AG04449 (cell line): ENCODE data around the gene RAVER2.
"Not testable (repeated sequence)": the region's sequence is repeated elsewhere in the genome, so short reads cannot be mapped to it uniquely, and the experiment has no call there.

Experiments used
- CTCF ChIA-PET: fragments of 350-600 bp; formaldehyde crosslinking; extraction: SDS; loops from one replicate; lab custom pipeline; 2021; ENCODE audit warnings: antibody characterized with exemption; lab: Yijun Ruan, JAX
- POLR2A ChIA-PET: fragments of 400-600, 350-600 bp; formaldehyde crosslinking; extraction: SDS; loops from one replicate; lab custom pipeline; 2020; ENCODE audit warnings: antibody characterized with exemption, inconsistent platforms; lab: Yijun Ruan, JAX
- DNase-seq: peaks from one replicate; pipeline ENCODE4 v3.0.0-alpha.2; 2010; ENCODE audit warnings: low read depth, low spot score
- H3K4me3 ChIP-seq: 2 replicates; pipeline ENCODE4 v1.5.1; 2011; ENCODE audit warnings: low read depth, mild to moderate bottlenecking, control low read depth, low read length
- CTCF ChIP-seq: IDR thresholded peaks from one replicate; pipeline ENCODE4 v1.5.1; 2011; ENCODE audit warnings: mild to moderate bottlenecking, moderate library complexity, low read length, control low read depth, inconsistent platforms; ENCODE audit not compliant: insufficient read depth; ENCODE audit errors: missing control alignments

Gene RAVER2

GRCh38 chr1:64765012-64765411 is 20.1 kb downstream of the RAVER2 start:
- no peak for TF ChIP-seq CTCF
- ChIA-PET CTCF (no interaction called here), POLR2A (no interaction called here)
- no peak overlapping the region for H3K4me3 ChIP-seq
- DNase-seq: no peak

DNA sequence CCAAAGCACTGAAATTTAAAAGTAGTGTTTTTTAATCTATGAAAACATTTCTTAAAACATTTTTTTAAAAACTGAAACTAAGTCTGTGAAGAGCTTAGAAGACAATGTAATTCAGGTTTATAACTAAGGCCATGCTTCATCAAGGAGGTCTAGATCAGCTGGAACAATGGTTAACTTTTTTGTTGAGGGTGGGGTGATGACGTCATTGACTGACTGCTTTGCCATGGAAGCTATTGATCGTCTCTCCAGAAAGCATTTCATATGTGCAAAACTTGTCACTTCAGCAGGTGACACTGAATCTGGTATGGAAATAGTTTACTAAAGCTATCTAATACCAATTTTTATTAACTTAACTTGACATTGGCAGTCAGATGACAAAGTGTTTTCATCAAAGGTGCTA is 21.0 kb downstream of the RAVER2 start:
- no peak for TF ChIP-seq CTCF
- ChIA-PET CTCF (no interaction called here), POLR2A (no interaction called here)
- H3K4me3 ChIP-seq: no peak overlapping the region
- no peak for DNase-seq

- no peak overlapping the region for H3K4me3 ChIP-seq
- no peak for TF ChIP-seq CTCF
- ChIA-PET CTCF (no interaction called here), POLR2A (no interaction called here)
- DNase-seq: no peak
These were observed 21.6 kb downstream of the RAVER2 start for GRCh38 chr1:64766429-64766828.

DNA sequence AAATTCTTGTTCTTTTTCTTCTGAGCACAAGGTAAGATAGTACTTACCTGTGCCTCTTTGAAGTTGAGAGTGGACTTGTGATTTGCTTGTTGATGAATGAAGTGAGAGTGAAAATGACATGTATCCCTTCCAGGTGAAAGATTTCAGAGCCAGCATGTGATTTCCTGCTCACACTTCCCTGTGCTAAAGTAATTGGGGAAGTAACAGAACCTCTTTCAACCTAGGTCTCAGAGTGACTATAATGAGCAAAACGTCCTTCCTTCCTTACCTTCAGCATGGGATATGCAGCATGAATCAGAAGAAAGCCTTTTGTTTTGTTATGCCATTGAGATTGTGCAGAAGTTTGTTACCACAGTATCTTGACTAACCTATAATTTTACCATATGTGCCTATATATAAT is 24.6 kb downstream of the RAVER2 start:
- DNase-seq: no peak
- POLR2A ChIA-PET: no interaction called here
- no peak for TF ChIP-seq CTCF
- no peak overlapping the region for H3K4me3 ChIP-seq
- CTCF ChIA-PET: no interaction called here

DNA sequence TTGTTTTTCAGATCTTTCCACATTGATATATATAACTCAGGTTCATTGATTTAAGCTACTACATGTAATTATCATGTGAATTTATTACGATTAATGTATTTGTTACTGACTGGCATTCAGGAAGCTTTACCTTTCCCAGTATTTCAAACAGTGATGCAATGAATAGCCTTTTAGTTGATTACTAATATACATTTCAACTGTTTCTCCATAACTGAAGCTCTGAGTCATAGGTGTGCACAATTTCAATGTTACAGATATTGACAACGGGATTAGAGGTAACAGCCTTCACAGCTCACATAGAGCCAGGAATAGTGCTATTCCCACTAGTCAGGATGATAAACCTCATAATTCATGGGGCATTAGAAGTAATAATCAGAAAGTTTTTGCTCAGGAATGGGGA is 25.1 kb downstream of the RAVER2 start:
- ChIA-PET POLR2A (no interaction called here), CTCF (no interaction called here)
- no peak for DNase-seq
- no peak for TF ChIP-seq CTCF
- no peak overlapping the region for H3K4me3 ChIP-seq

DNA sequence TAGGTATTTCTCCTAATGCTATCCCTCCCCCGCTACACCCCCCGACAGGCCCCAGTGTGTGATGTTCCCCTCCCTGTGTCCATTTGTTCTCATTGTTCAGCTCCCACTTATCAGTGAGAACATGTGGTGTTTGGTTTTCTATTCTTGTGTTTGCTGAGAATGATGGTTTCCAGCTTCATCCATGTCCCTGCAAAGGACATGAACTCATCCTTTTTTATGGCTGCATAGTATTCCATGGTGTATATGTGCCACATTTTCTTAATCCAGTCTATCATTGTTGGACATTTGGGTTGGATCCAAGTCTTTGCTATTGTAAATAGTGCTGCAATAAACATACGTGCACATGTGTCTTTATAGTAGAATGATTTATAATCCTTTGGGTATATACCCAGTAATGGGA is 28.4 kb downstream of the RAVER2 start:
- CTCF ChIA-PET, DNase-seq, POLR2A ChIA-PET, H3K4me3 ChIP-seq: not testable (repeated sequence)

DNA sequence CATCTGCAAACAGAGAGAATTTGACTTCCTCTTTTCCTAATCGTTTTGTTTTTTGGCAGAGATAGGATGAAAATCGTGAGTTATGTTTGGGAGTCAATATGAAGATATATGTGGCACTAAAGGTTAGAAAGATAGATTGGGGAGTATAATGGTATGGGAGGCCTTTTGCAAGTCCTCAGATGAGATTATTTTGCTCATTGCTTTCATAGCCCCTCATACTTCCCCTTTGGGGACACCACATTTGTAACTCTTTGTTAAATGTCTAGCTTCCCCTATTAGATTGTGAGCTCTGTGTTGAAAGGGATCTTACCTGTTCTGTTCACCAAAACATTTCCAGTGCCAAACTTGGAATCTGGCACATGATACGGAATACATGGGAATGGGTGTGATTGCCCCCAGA is 30.2 kb downstream of the RAVER2 start:
- DNase-seq: no peak
- POLR2A ChIA-PET: no interaction called here
- no peak overlapping the region for H3K4me3 ChIP-seq
- no peak for TF ChIP-seq CTCF
- CTCF ChIA-PET: no interaction called here

- CTCF ChIA-PET, POLR2A ChIA-PET, H3K4me3 ChIP-seq, DNase-seq: not testable (repeated sequence)
These were observed 37.2 kb downstream of the RAVER2 start for GRCh38 chr1:64782044-64782443.

DNA sequence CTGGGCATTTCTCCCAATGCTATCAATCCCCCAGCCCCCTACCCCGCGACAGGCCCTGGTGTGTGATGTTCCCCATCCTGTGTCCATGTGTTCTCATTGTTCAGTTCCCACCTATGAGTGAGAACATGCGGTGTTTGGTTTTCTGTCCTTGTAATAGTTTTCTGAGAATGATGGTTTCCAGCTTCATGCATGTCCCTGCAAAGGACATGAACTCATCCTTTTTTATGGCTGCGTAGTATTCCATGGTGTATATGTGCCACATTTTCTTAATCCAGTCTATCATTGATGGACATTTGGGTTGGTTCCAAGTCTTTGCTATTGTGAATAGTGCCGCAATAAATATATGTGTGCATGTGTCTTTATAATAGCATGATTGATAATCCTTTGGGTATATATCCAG is 38.0 kb downstream of the RAVER2 start:
- DNase-seq, H3K4me3 ChIP-seq, CTCF ChIA-PET, POLR2A ChIA-PET: not testable (repeated sequence)
